HepG2 (cell line): Measurements from ENCODE around the gene SOHLH2. TPM values are rescaled to one million over a fixed set of nuclear protein-coding genes. Genes with fewer than 3 reads are reported as not detected.

Experiments used
- ATAC-seq: fragments of 200-7000 bp; cut with Tn5 transposase; 3 replicates; pipeline ENCODE4 v1.9.1; 2020; ENCODE audit warnings: mild to moderate bottlenecking, moderate library complexity
- BruUV-seq: library from RNA; stranded (reverse); fragments of 400-500 nt; replicated peaks from 2 replicates; lab custom pipeline; 2021; lab: Mats Ljungman, UMichigan
- CTCF ChIA-PET: fragments of 300-600 bp; formaldehyde crosslinking; extraction: SDS; loops from one replicate; lab custom pipeline; 2021; ENCODE audit warnings: low total read pairs, inconsistent platforms, low intra/inter-chr PET ratio; lab: Yijun Ruan, JAX
- POLR2A ChIA-PET: fragments of 350-600 bp; sonication (Branson Sonifier 250); formaldehyde crosslinking; loops from one replicate; lab custom pipeline; 2020; ENCODE audit warnings: antibody characterized with exemption, inconsistent platforms; lab: Yijun Ruan, JAX
- DNase-seq: peaks from one replicate; pipeline ENCODE4 v3.0.0-alpha.2; 2015; ENCODE audit warnings: low spot score
- FAIRE-seq: peaks from 3 replicates; lab custom pipeline; 2011; peaks lifted over from hg19 to GRCh38; lab: Jason Lieb, UNC
- H2AFZ ChIP-seq: one replicate; pipeline ENCODE4 v1.6.1; 2011; ENCODE audit warnings: low read length, inconsistent platforms
- H3K27ac ChIP-seq: fragments of 300-600 bp; 3 replicates; pipeline ENCODE4 v1.8.0; 2011; ENCODE audit warnings: mixed run types, mild to moderate bottlenecking, mixed read lengths, low read length, inconsistent platforms; ENCODE audit not compliant: insufficient read depth; ENCODE audit errors: extremely low read length
- H3K27me3 ChIP-seq, 2 experiments: fragments of 200-600 bp in 1 of 2; 2 replicates in 1 of 2; 3 replicates in 1 of 2; pipeline versions ENCODE4 v1.6.0 to v1.8.0; 2011; ENCODE audit warnings: low read length in 2 of 2, mild to moderate bottlenecking in 2 of 2, moderate library complexity in 2 of 2, inconsistent platforms in 1 of 2; ENCODE audit not compliant: insufficient read depth in 2 of 2, control insufficient read depth in 1 of 2
- H3K36me3 ChIP-seq, 2 experiments: fragments of 200-600 bp in 1 of 2; replicated peaks in 1 of 2; 2 replicates in 1 of 2; 3 replicates in 1 of 2; pipeline versions ENCODE4 v1.5.1 to v1.8.0; 2011; ENCODE audit warnings: low read length in 2 of 2, inconsistent platforms in 1 of 2; ENCODE audit not compliant: insufficient read depth in 2 of 2, control insufficient read depth in 1 of 2
- H3K4me1 ChIP-seq: 2 replicates; pipeline ENCODE4 v1.5.1; 2012; ENCODE audit warnings: low read length, inconsistent platforms; ENCODE audit not compliant: insufficient read depth
- H3K4me2 ChIP-seq: 2 replicates; pipeline ENCODE4 v1.6.0; 2011; ENCODE audit warnings: low read depth, low read length, inconsistent platforms
- H3K4me3 ChIP-seq, 3 experiments: fragments of 200-600 bp in 1 of 3; sonication (generic), shearing (Covaris generic) in 1 of 3; replicated peaks in 1 of 3; 2 replicates each; pipeline ENCODE4 v1.5.1; 2011 to 2016; ENCODE audit warnings: low read length in 3 of 3, inconsistent platforms in 2 of 3, low read depth in 2 of 3, mild to moderate bottlenecking in 2 of 3, control low read depth in 1 of 3, mixed read lengths in 1 of 3; ENCODE audit not compliant: insufficient read depth in 1 of 3
- H3K79me2 ChIP-seq: one replicate; pipeline ENCODE4 v1.6.1; 2011; ENCODE audit warnings: low read length, inconsistent platforms; ENCODE audit not compliant: insufficient read depth
- H3K9ac ChIP-seq: 2 replicates; pipeline ENCODE4 v1.6.0; 2011; ENCODE audit warnings: mild to moderate bottlenecking, low read depth, low read length, inconsistent platforms; ENCODE audit not compliant: insufficient read depth
- H3K9me3 ChIP-seq: 2 replicates; pipeline ENCODE4 v1.5.1; 2012; ENCODE audit warnings: mild to moderate bottlenecking, low read length
- H4K20me1 ChIP-seq: 2 replicates; pipeline ENCODE4 v1.6.0; 2011; ENCODE audit warnings: inconsistent platforms, mild to moderate bottlenecking, low read length, moderate library complexity; ENCODE audit not compliant: insufficient read depth
- CBX1 ChIP-seq: IDR thresholded peaks from one replicate; pipeline ENCODE4 v1.6.1; 2016; ENCODE audit warnings: antibody characterized with exemption, low read depth
- CREB1 ChIP-seq, 2 experiments: fragments of 450-650 bp in 1 of 2; IDR thresholded peaks; 2 replicates each; pipeline ENCODE4 v1.6.1; 2016 to 2017; ENCODE audit warnings: control low read depth in 1 of 2, mild to moderate bottlenecking in 1 of 2, missing compliant biosample characterization in 1 of 2, missing genetic modification characterization in 1 of 2
- GRHL1 ChIP-seq: sonication (generic); formaldehyde crosslinking; conservative IDR thresholded peaks from 2 replicates; pipeline ENCODE4 v1.8.0; 2022; ENCODE audit warnings: missing genetic modification reagents
- ISX ChIP-seq: sonication (generic); formaldehyde crosslinking; conservative IDR thresholded peaks from 2 replicates; pipeline ENCODE4 v1.5.0; 2020; ENCODE audit warnings: missing genetic modification reagents
- KLF16 ChIP-seq, 2 experiments: sonication (generic) in 1 of 2; formaldehyde crosslinking in 1 of 2; IDR thresholded peaks; 2 replicates each; pipeline versions ENCODE4 v1.6.1 to v1.8.0; 2016 to 2023; ENCODE audit warnings: missing genetic modification reagents in 2 of 2, missing compliant biosample characterization in 1 of 2
- USF2 ChIP-seq, 2 experiments: sonication (generic) in 1 of 2; formaldehyde crosslinking in 1 of 2; IDR thresholded peaks; 2 replicates each; pipeline versions ENCODE4 v1.5.1 to v1.6.1; 2011 to 2020; ENCODE audit warnings: borderline replicate concordance in 1 of 2, low read depth in 1 of 2, low read length in 1 of 2, mild to moderate bottlenecking in 1 of 2, missing genetic modification reagents in 1 of 2, moderate library complexity in 1 of 2
- ZFP91 ChIP-seq: sonication (generic); formaldehyde crosslinking; IDR thresholded peaks from 2 replicates; pipeline ENCODE4 v1.9.0; 2022; ENCODE audit warnings: missing genetic modification reagents, mild to moderate bottlenecking, borderline replicate concordance
- ZNF512 ChIP-seq: sonication (generic); formaldehyde crosslinking; IDR thresholded peaks from 2 replicates; pipeline ENCODE4 v1.4.0; 2020; ENCODE audit warnings: mild to moderate bottlenecking, missing genetic modification reagents
- ZNF513 ChIP-seq: sonication (generic); formaldehyde crosslinking; conservative IDR thresholded peaks from 2 replicates; pipeline ENCODE4 v1.5.0; 2020; ENCODE audit warnings: missing genetic modification reagents
- ZNF772 ChIP-seq: sonication (generic); formaldehyde crosslinking; IDR thresholded peaks from 2 replicates; pipeline ENCODE4 v1.5.0; 2020; ENCODE audit warnings: mild to moderate bottlenecking, missing genetic modification reagents
- ZNF816 ChIP-seq: sonication (generic); formaldehyde crosslinking; IDR thresholded peaks from 2 replicates; pipeline ENCODE4 v1.8.0; 2022; ENCODE audit warnings: missing genetic modification reagents, mild to moderate bottlenecking, borderline replicate concordance
- WGBS: methylation state at CpG from one replicate; pipeline ENCODE4 v1.1.6; 2017; ENCODE audit warnings: low lambda C conversion rate; 5-methylcytosine and 5-hydroxymethylcytosine counted together
- in situ Hi-C: cut with HindIII; loops from 2 replicates; pipeline ENCODE4 v1.10.0; 2017; ENCODE audit warnings: low pct_unique_long_range_greater_than_20kb; ENCODE audit not compliant: extremely low pct_ligation_motif_present
- intact Hi-C: fragments of 100-400 bp; cut with micrococcal nuclease; formaldehyde crosslinking; loops from one replicate; pipeline ENCODE4 v1.10.0; 2022; ENCODE audit not compliant: unreplicated experiment
- polyA plus RNA-seq, 8 experiments: library from polyadenylated mRNA; depleted of rRNA in 3 of 8; stranded (reverse) in 7 of 8; unstranded in 1 of 8; fragments of >200 nt; fragmentation: Illumina TruSeq in 4 of 8; extraction: Trizol in 4 of 8; gene quantifications; 2 replicates each; pipeline versions ENCODE4 v1.2.1 to v1.2.3, GENCODE V29; 2011 to 2016; ENCODE audit warnings: low read depth in 4 of 8, missing spikeins in 1 of 8, mixed read lengths in 1 of 8; ENCODE audit not compliant: insufficient read depth in 1 of 8
- total RNA-seq, 5 experiments: library from RNA; depleted of rRNA; stranded (reverse); fragments of >200 nt; fragmentation: Illumina TruSeq; extraction: Trizol; gene quantifications; 2 replicates each; pipeline ENCODE4 v1.2.3, GENCODE V29; 2016; ENCODE audit warnings: low read depth in 1 of 5

SOHLH2 gene
- total and polyA plus RNA-seq, 2 of the 13 experiments (the other 11 are each of a cell fraction or from before 2014, with no cell fraction given), result not detected

GRCh38 chr13:36166046-36166445 lies 48.3 kb downstream of the SOHLH2 start:
- no peak overlapping the region for H3K4me3 ChIP-seq
- H4K20me1 ChIP-seq, result no peaks in the 10 kb centered on the region
- H3K27ac ChIP-seq, result no peak overlapping the region
- no peak overlapping the region for H2AFZ ChIP-seq
- intact Hi-C loops, result no loop called here
- no peaks in the 10 kb centered on the region for H3K79me2 ChIP-seq
- BruUV-seq, result no TSS peak
- no peak for ATAC-seq
- H3K4me2 ChIP-seq, result no peak overlapping the region
- WGBS, result 43% methylated on average over 5 of the region's 5 CpGs
- peaks cover 0 to 8% of the 10 kb centered on the region in 2 experiments; a peak in 1 of 5 replicates for H3K27me3 ChIP-seq
- in situ Hi-C loops, result no loop called here
- ChIA-PET CTCF (no interaction called here), POLR2A (no interaction called here)
- no peaks in the 10 kb centered on the region for H3K9me3 ChIP-seq
- H3K4me1 ChIP-seq, result no peaks in the 10 kb centered on the region
- TF ChIP-seq ZNF816 (CRISPR knock-in tag), result no peak
- TF ChIP-seq CREB1 (IDR thresholded peaks at IDR 0.05), result no peak
- no peak for TF ChIP-seq CREB1 (CRISPR knock-in tag; IDR thresholded peaks at IDR 0.05)
- no peak for TF ChIP-seq USF2 (IDR thresholded peaks at IDR 0.05; ENCODE audit: low read depth, low read length)
- TF ChIP-seq USF2 (CRISPR knock-in tag; IDR thresholded peaks at IDR 0.05; ENCODE audit: borderline replicate concordance), result no peak
- TF ChIP-seq CBX1, result no peak
- no peak for TF ChIP-seq GRHL1 (CRISPR knock-in tag)
- TF ChIP-seq ZNF513 (CRISPR knock-in tag), result no peak
- TF ChIP-seq ZNF512 (CRISPR knock-in tag), result no peak
- TF ChIP-seq ISX (CRISPR knock-in tag), result no peak
- TF ChIP-seq ZFP91 (CRISPR knock-in tag), result no peak
- no peak for TF ChIP-seq KLF16 (CRISPR knock-in tag; IDR thresholded peaks at IDR 0.05)
- TF ChIP-seq ZNF772 (CRISPR knock-in tag), result no peak
- no peaks in the 10 kb centered on the region for H3K36me3 ChIP-seq
- no peak overlapping the region for H3K9ac ChIP-seq
- no peak for DNase-seq
- no peak for FAIRE-seq
